Measurements from ENCODE around the gene DENND5A. TPM values are rescaled to one million over a fixed set of nuclear protein-coding genes. Genes with fewer than 3 reads are reported as not detected.

DENND5A gene
- total and polyA plus RNA-seq, 4 donors = 7.9 to 45.8 (median 18.2) TPM

DNA sequence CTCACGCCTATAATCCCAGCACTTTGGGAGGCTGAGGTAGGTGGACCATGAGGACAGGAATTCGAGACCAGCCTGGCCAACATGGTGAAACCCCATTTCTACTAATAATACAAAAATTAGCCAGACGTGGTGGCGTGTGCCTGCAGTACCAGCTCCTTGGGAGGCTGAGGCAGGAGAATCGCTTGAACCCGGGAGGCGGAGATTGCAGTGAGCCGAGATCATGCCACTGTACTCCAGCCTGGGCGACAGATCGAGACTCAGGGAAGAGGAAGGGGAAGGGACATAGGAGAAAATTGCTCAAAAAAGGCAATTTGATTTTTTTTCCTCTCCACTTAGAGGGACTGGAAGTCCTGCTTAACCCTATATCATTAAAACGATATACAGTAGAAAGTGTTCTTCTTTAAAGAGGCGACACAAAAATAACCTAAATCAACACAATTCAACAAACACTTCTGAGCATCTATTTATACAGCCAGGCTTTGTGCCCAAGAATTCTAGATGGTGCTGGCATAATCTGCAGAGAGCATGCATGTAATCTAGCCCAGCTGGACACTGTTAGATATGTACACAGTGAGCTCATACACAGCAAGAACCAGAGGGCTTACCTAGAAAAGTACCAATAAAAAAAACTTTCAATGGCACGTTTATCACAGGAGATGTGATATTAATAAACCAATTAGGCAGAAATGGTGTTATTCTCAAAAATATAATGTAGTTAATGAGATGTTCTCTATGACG lies 20.9 kb upstream of the DENND5A start:
- DNase-seq (ENCODE audit: low spot score) = no peak
- Histone ChIP-seq H3K4me1 (ENCODE audit: control insufficient read depth in 4 of 4, insufficient read depth in 4 of 4, low read length in 3 of 4) (no peaks in the 10 kb centered on the region), H3K36me3 (ENCODE audit: control insufficient read depth in 4 of 4, insufficient read depth in 3 of 4, low read depth in 1 of 4, low read length in 3 of 4) (peaks cover 7 to 14% (median 10%) of the 10 kb centered on the region in 4 donors), H3K27ac (ENCODE audit: low read depth in 1 of 2, low read length in 2 of 2) (no peak overlapping the region), H3K9me3 (ENCODE audit: control insufficient read depth in 4 of 4, low read length in 3 of 4) (no peaks in the 10 kb centered on the region), H3K4me3 (ENCODE audit: low read depth in 1 of 3, low read length in 3 of 3) (no peak overlapping the region), H3K27me3 (ENCODE audit: control insufficient read depth in 4 of 4, insufficient read depth in 4 of 4, low read length in 3 of 4) (no peaks in the 10 kb centered on the region), H3K9ac (ENCODE audit: low read depth in 1 of 2, low read length in 2 of 2) (no peak overlapping the region)
- TF ChIP-seq RXRA (IDR thresholded peaks at IDR 0.05) (no peak), SP1 (IDR thresholded peaks at IDR 0.05) (no peak), NR2F2 (IDR thresholded peaks at IDR 0.05) (no peak), MAX (IDR thresholded peaks at IDR 0.05) (no peak), YY1 (IDR thresholded peaks at IDR 0.05) (no peak), TAF1 (conservative IDR thresholded peaks at IDR 0.05) (no peak), FOXA2 (IDR thresholded peaks at IDR 0.05) (no peak), HNF4A (conservative IDR thresholded peaks at IDR 0.05) (no peak), EGR1 (IDR thresholded peaks at IDR 0.05; ENCODE audit: low read depth in 2 of 2) (no peak), RAD21 (IDR thresholded peaks at IDR 0.05) (no peak), HNF4G (IDR thresholded peaks at IDR 0.05) (no peak), FOXA1 (IDR thresholded peaks at IDR 0.05) (no peak), JUND (IDR thresholded peaks at IDR 0.05) (no peak)
- TF ChIP-seq, protein P1, sequence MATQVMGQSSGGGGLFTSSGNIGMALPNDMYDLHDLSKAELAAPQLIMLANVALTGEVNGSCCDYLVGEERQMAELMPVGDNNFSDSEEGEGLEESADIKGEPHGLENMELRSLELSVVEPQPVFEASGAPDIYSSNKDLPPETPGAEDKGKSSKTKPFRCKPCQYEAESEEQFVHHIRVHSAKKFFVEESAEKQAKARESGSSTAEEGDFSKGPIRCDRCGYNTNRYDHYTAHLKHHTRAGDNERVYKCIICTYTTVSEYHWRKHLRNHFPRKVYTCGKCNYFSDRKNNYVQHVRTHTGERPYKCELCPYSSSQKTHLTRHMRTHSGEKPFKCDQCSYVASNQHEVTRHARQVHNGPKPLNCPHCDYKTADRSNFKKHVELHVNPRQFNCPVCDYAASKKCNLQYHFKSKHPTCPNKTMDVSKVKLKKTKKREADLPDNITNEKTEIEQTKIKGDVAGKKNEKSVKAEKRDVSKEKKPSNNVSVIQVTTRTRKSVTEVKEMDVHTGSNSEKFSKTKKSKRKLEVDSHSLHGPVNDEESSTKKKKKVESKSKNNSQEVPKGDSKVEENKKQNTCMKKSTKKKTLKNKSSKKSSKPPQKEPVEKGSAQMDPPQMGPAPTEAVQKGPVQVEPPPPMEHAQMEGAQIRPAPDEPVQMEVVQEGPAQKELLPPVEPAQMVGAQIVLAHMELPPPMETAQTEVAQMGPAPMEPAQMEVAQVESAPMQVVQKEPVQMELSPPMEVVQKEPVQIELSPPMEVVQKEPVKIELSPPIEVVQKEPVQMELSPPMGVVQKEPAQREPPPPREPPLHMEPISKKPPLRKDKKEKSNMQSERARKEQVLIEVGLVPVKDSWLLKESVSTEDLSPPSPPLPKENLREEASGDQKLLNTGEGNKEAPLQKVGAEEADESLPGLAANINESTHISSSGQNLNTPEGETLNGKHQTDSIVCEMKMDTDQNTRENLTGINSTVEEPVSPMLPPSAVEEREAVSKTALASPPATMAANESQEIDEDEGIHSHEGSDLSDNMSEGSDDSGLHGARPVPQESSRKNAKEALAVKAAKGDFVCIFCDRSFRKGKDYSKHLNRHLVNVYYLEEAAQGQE (IDR thresholded peaks at IDR 0.05) = no peak
- TF ChIP-seq, protein P2, sequence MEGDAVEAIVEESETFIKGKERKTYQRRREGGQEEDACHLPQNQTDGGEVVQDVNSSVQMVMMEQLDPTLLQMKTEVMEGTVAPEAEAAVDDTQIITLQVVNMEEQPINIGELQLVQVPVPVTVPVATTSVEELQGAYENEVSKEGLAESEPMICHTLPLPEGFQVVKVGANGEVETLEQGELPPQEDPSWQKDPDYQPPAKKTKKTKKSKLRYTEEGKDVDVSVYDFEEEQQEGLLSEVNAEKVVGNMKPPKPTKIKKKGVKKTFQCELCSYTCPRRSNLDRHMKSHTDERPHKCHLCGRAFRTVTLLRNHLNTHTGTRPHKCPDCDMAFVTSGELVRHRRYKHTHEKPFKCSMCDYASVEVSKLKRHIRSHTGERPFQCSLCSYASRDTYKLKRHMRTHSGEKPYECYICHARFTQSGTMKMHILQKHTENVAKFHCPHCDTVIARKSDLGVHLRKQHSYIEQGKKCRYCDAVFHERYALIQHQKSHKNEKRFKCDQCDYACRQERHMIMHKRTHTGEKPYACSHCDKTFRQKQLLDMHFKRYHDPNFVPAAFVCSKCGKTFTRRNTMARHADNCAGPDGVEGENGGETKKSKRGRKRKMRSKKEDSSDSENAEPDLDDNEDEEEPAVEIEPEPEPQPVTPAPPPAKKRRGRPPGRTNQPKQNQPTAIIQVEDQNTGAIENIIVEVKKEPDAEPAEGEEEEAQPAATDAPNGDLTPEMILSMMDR (IDR thresholded peaks at IDR 0.05; ENCODE audit: low read depth, low read length, missing input control) = no peak
- TF ChIP-seq, protein P3, sequence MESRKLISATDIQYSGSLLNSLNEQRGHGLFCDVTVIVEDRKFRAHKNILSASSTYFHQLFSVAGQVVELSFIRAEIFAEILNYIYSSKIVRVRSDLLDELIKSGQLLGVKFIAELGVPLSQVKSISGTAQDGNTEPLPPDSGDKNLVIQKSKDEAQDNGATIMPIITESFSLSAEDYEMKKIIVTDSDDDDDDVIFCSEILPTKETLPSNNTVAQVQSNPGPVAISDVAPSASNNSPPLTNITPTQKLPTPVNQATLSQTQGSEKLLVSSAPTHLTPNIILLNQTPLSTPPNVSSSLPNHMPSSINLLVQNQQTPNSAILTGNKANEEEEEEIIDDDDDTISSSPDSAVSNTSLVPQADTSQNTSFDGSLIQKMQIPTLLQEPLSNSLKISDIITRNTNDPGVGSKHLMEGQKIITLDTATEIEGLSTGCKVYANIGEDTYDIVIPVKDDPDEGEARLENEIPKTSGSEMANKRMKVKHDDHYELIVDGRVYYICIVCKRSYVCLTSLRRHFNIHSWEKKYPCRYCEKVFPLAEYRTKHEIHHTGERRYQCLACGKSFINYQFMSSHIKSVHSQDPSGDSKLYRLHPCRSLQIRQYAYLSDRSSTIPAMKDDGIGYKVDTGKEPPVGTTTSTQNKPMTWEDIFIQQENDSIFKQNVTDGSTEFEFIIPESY (IDR thresholded peaks at IDR 0.05) = no peak
- WGBS = 96% methylated on average over 14 of the region's 14 CpGs

Measured in liver (tissue), 9 donors.